D721Med (cell line): ENCODE data around the gene SGCA.

Experiments used
- DNase-seq: peaks from one replicate; pipeline ENCODE4 v3.0.0; 2011; ENCODE audit warnings: low spot score; ENCODE audit not compliant: insufficient read length
- FAIRE-seq: peaks from 2 replicates; lab custom pipeline; 2011; peaks lifted over from hg19 to GRCh38; lab: Jason Lieb, UNC
- TF ChIP-seq, protein P1 (sequence below): IDR thresholded peaks from 2 replicates; pipeline ENCODE4 v1.5.1; 2012; ENCODE audit warnings: mild to moderate bottlenecking, control low read depth; ENCODE audit not compliant: insufficient read depth; ENCODE audit errors: missing control alignments

Gene SGCA

GRCh38 chr17:50213026-50214022 is 47.5 kb downstream of the SGCA start:
- TF ChIP-seq, protein P1, sequence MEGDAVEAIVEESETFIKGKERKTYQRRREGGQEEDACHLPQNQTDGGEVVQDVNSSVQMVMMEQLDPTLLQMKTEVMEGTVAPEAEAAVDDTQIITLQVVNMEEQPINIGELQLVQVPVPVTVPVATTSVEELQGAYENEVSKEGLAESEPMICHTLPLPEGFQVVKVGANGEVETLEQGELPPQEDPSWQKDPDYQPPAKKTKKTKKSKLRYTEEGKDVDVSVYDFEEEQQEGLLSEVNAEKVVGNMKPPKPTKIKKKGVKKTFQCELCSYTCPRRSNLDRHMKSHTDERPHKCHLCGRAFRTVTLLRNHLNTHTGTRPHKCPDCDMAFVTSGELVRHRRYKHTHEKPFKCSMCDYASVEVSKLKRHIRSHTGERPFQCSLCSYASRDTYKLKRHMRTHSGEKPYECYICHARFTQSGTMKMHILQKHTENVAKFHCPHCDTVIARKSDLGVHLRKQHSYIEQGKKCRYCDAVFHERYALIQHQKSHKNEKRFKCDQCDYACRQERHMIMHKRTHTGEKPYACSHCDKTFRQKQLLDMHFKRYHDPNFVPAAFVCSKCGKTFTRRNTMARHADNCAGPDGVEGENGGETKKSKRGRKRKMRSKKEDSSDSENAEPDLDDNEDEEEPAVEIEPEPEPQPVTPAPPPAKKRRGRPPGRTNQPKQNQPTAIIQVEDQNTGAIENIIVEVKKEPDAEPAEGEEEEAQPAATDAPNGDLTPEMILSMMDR: no peak
- DNase-seq (no peak), FAIRE-seq (no peak)

DNA sequence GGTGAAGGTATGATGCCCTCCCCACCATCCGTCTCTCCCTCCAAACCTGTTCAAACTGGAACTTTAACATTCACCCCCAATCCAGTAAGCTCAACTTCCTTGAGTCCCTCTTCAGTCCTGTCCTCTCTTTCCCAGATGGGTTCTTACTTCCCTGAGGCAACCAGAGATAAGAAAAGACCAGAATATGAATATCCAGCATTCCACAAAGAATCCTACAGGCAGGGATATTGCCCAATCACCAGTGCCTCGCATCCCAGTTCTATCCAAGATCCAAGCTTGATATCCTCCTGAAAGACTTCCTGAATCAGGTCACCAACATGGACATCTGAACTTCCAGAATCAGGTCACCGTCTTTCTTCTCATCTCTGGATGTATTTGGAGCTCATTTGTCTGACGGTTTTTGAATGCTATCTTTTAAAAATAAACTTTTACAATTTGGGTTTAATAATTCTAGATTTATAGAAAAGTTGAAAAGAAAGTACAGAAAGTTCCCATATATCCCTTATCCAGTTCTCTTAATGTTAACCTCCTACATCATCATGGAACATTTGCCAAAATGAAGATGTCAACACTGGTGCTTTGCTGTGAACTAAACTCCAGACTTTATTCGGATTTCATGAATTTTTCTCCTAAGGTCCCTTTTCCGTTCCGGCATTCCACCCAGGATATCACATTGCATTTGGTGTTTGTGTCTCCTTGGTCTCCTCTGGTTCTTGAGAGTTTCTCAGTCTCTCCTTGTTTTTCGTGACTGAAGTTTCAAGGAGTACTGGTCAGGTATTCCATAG is 49.4 kb downstream of the SGCA start:
- TF ChIP-seq, protein P1: no peak
- no peak for DNase-seq
- no peak for FAIRE-seq

GRCh38 chr17:50217591-50217990 is 51.8 kb downstream of the SGCA start:
- FAIRE-seq: no peak
- no peak for DNase-seq
- TF ChIP-seq, protein P1: no peak

DNA sequence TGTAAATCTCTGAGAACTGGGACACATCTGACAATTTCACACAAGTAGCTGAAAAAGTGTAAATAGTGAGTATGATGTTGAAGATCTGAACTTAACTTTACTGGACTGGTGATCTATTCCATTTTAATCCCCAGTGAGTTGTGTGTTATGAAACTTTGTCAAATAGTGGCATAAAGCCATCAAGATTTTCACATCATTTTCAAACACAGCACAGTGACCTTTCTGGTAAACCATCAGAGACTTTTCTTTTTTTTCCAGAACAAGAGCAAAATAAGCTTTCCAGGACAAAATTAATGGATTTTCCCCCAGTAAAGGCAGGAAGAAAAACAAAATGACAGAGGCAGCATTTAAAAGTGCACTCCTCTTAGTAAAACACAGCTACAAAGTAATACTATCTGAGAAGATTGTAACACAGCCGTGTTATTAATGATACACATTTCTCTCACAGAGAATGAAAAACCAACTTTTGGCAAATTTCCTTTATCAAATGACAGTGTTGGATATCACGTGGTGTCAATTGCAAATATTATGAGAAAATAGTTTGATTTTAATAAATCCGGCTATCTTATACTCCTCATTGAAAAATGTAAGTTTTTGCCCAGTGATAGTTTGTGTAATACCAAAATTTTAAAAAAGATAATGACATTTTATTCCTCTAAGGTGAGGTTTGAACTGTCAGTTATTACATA is 52.4 kb downstream of the SGCA start:
- FAIRE-seq (no peak), DNase-seq (no peak)
- TF ChIP-seq, protein P1: no peak

GRCh38 chr17:50218771-50219315 is 53.0 kb downstream of the SGCA start:
- no peak for FAIRE-seq

DNA sequence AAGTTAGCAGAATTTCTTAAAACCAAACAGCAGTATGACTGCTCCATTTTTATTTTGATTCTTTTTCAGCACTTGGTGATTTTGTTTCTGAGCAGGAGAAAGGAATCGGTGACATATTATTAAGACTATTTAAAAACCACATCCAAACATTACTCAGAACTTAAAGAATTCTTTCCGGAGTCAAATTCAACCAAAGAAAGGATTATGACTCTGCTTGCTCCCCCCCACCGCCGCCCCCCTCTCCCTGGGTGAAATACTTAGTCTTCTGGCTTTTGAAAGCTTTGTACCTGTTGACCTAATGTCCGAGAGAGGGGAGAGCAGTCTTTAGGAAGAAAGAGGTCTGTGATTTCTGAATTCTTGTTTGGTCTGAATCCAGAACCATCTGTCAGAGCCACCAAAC is 53.5 kb downstream of the SGCA start:
- no peak for FAIRE-seq
- DNase-seq: no peak
- TF ChIP-seq, protein P1: no peak

More at GRCh38 chr17:50218771-50219315, 53.0 kb downstream of the SGCA start:
- TF ChIP-seq, protein P1: no peak
- no peak for DNase-seq
